HepG2 (cell line): Measurements from ENCODE around the gene KLHL11. TPM values are rescaled to one million over a fixed set of nuclear protein-coding genes. Genes with fewer than 3 reads are reported as not detected.

ENCODE experiments used
- ARNT2 ChIP-seq: sonication (generic); formaldehyde crosslinking; IDR thresholded peaks from 2 replicates; pipeline ENCODE4 v1.8.0; 2022; ENCODE audit warnings: mild to moderate bottlenecking, low read depth, missing genetic modification reagents, moderate library complexity
- CSRNP1 ChIP-seq: sonication (generic); formaldehyde crosslinking; IDR thresholded peaks from 2 replicates; pipeline ENCODE4 v1.8.1; 2023; ENCODE audit warnings: mild to moderate bottlenecking, missing genetic modification reagents
- DMAP1 ChIP-seq: IDR thresholded peaks from 2 replicates; pipeline ENCODE4 v1.6.1; 2016
- EEA1 ChIP-seq: sonication (generic); formaldehyde crosslinking; IDR thresholded peaks from 2 replicates; pipeline ENCODE4 v1.5.1; 2020; ENCODE audit warnings: mild to moderate bottlenecking, missing genetic modification reagents, borderline replicate concordance
- MYC ChIP-seq: sonication (generic); formaldehyde crosslinking; IDR thresholded peaks from 2 replicates; pipeline ENCODE4 v1.9.0; 2021; ENCODE audit warnings: missing genetic modification reagents, borderline replicate concordance
- SP4 ChIP-seq: sonication (generic); formaldehyde crosslinking; IDR thresholded peaks from 2 replicates; pipeline ENCODE4 v1.8.1; 2023; ENCODE audit warnings: mild to moderate bottlenecking, missing genetic modification reagents
- ZFX ChIP-seq: sonication (generic); formaldehyde crosslinking; IDR thresholded peaks from 2 replicates; pipeline ENCODE4 v1.4.0; 2020; ENCODE audit warnings: mild to moderate bottlenecking, low read depth, missing genetic modification reagents, moderate library complexity
- ZNF20 ChIP-seq: sonication (generic); formaldehyde crosslinking; IDR thresholded peaks from 2 replicates; pipeline ENCODE4 v1.4.0; 2020; ENCODE audit warnings: mild to moderate bottlenecking, moderate library complexity, missing genetic modification reagents
- ZNF234 ChIP-seq: sonication (generic); formaldehyde crosslinking; conservative IDR thresholded peaks from 2 replicates; pipeline ENCODE4 v1.5.1; 2020; ENCODE audit warnings: mild to moderate bottlenecking, missing genetic modification reagents
- ZNF362 ChIP-seq: sonication (generic); formaldehyde crosslinking; IDR thresholded peaks from 2 replicates; pipeline ENCODE4 v1.4.0; 2020; ENCODE audit warnings: missing genetic modification reagents, mild to moderate bottlenecking, borderline replicate concordance
- ZNF605 ChIP-seq: sonication (generic); formaldehyde crosslinking; IDR thresholded peaks from 2 replicates; pipeline ENCODE4 v1.8.0; 2022; ENCODE audit warnings: mild to moderate bottlenecking, missing genetic modification reagents
- ZSCAN9 ChIP-seq: IDR thresholded peaks from 2 replicates; pipeline ENCODE4 v1.6.1; 2016; ENCODE audit warnings: borderline replicate concordance
- polyA plus RNA-seq, 8 experiments: library from polyadenylated mRNA; depleted of rRNA in 3 of 8; stranded (reverse) in 7 of 8; unstranded in 1 of 8; fragments of >200 nt; fragmentation: Illumina TruSeq in 4 of 8; extraction: Trizol in 4 of 8; gene quantifications; 2 replicates each; pipeline versions ENCODE4 v1.2.1 to v1.2.3, GENCODE V29; 2011 to 2016; ENCODE audit warnings: low read depth in 4 of 8, missing spikeins in 1 of 8, mixed read lengths in 1 of 8; ENCODE audit not compliant: insufficient read depth in 1 of 8
- total RNA-seq, 5 experiments: library from RNA; depleted of rRNA; stranded (reverse); fragments of >200 nt; fragmentation: Illumina TruSeq; extraction: Trizol; gene quantifications; 2 replicates each; pipeline ENCODE4 v1.2.3, GENCODE V29; 2016; ENCODE audit warnings: low read depth in 1 of 5
- TF ChIP-seq, protein P1 (sequence below): sonication (generic); formaldehyde crosslinking; IDR thresholded peaks from 2 replicates; pipeline ENCODE4 v1.5.1; 2020; ENCODE audit warnings: mild to moderate bottlenecking, missing genetic modification reagents, moderate library complexity
- TF ChIP-seq, protein P2 (sequence below), 2 experiments: sonication (generic) in 1 of 2; formaldehyde crosslinking in 1 of 2; IDR thresholded peaks; 2 replicates each; pipeline versions ENCODE4 v1.4.0 to v1.6.1; 2018 to 2020; ENCODE audit warnings: missing genetic modification reagents in 2 of 2, borderline replicate concordance in 1 of 2, low read depth in 1 of 2, mild to moderate bottlenecking in 1 of 2, missing biosample characterization in 1 of 2
- TF ChIP-seq, protein P3 (sequence below): sonication (generic); formaldehyde crosslinking; conservative IDR thresholded peaks from 2 replicates; pipeline ENCODE4 v1.4.0; 2020; ENCODE audit warnings: missing genetic modification reagents

KLHL11 gene
- total and polyA plus RNA-seq, 2 of the 13 experiments (the other 11 are each of a cell fraction or from before 2014, with no cell fraction given), result 7.7 to 27.5 TPM

DNA sequence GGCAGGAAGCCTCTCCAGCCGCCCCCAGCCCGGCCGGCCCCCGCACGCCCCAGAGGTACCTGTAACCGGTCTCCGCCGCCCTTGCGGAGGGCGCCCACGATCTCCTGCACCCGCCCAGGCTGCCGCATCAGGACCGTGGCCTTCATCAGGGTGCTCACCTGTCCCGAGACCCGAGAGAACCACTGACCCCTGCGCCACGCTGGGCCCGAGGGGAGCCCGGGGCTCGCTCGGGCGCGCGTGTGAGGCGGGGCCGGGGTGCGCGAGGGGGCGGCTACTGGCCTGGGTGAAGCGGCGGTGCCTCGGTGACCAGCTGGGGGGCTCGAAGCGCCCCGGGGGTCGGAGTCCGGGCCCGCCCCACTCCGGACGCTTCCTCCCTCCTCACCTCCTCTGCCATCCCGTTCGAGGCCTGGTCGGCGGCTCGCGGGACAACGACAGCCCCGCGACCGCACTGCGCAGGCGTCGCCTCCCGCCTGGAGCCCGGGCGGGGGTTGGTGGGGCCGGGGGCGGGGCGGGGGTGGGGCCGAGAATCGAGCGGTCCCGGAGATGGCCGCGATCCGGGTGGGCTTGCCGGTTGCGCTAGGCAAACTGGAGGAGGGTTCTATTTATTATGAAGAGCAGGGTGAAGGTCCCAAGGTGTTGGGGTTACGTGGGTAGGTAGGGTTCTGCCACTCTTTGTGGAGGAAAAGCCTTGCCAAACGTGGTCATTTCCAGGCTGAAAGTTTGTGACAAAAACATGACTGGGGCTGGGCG lies 29.2 kb downstream of the KLHL11 start, which contains the start of gene NT5C3B (continued):
- TF ChIP-seq, protein P1, sequence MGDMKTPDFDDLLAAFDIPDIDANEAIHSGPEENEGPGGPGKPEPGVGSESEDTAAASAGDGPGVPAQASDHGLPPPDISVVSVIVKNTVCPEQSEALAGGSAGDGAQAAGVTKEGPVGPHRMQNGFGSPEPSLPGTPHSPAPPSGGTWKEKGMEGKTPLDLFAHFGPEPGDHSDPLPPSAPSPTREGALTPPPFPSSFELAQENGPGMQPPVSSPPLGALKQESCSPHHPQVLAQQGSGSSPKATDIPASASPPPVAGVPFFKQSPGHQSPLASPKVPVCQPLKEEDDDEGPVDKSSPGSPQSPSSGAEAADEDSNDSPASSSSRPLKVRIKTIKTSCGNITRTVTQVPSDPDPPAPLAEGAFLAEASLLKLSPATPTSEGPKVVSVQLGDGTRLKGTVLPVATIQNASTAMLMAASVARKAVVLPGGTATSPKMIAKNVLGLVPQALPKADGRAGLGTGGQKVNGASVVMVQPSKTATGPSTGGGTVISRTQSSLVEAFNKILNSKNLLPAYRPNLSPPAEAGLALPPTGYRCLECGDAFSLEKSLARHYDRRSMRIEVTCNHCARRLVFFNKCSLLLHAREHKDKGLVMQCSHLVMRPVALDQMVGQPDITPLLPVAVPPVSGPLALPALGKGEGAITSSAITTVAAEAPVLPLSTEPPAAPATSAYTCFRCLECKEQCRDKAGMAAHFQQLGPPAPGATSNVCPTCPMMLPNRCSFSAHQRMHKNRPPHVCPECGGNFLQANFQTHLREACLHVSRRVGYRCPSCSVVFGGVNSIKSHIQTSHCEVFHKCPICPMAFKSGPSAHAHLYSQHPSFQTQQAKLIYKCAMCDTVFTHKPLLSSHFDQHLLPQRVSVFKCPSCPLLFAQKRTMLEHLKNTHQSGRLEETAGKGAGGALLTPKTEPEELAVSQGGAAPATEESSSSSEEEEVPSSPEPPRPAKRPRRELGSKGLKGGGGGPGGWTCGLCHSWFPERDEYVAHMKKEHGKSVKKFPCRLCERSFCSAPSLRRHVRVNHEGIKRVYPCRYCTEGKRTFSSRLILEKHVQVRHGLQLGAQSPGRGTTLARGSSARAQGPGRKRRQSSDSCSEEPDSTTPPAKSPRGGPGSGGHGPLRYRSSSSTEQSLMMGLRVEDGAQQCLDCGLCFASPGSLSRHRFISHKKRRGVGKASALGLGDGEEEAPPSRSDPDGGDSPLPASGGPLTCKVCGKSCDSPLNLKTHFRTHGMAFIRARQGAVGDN (CRISPR knock-in tag), result peak; percentile 93
- TF ChIP-seq ZNF605 (CRISPR knock-in tag) (no peak), ZNF20 (CRISPR knock-in tag) (no peak), MYC (CRISPR knock-in tag) (peak; percentile 28; the same call in 1 of the 2 replicates), ZSCAN9 (peak; percentile 42; the same call in 1 of the 2 replicates), ZFX (CRISPR knock-in tag) (peak; percentile 94), SP4 (CRISPR knock-in tag) (peak; percentile 20; the same call in 1 of the 2 replicates), CSRNP1 (CRISPR knock-in tag) (no peak), DMAP1 (CRISPR knock-in tag) (peak; percentile 52), ARNT2 (CRISPR knock-in tag) (peak; percentile 52; the same call in 1 of the 2 replicates), ZNF362 (0 out of 2 replicates have a peak, but pooled peaks have one; percentile 38), EEA1 (CRISPR knock-in tag) (peak; percentile 79), ZNF234 (0 out of 2 replicates have a peak, but pooled peaks have one; percentile 44)
- TF ChIP-seq, protein P2, sequence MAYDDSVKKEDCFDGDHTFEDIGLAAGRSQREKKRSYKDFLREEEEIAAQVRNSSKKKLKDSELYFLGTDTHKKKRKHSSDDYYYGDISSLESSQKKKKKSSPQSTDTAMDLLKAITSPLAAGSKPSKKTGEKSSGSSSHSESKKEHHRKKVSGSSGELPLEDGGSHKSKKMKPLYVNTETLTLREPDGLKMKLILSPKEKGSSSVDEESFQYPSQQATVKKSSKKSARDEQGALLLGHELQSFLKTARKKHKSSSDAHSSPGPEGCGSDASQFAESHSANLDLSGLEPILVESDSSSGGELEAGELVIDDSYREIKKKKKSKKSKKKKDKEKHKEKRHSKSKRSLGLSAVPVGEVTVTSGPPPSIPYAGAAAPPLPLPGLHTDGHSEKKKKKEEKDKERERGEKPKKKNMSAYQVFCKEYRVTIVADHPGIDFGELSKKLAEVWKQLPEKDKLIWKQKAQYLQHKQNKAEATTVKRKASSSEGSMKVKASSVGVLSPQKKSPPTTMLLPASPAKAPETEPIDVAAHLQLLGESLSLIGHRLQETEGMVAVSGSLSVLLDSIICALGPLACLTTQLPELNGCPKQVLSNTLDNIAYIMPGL (CRISPR knock-in tag; IDR thresholded peaks at IDR 0.05; ENCODE audit: borderline replicate concordance in 1 of 2, low read depth in 1 of 2), result peak in 1 of 2 experiments; percentile 82; a peak in 2 of 4 replicates
- TF ChIP-seq, protein P3, sequence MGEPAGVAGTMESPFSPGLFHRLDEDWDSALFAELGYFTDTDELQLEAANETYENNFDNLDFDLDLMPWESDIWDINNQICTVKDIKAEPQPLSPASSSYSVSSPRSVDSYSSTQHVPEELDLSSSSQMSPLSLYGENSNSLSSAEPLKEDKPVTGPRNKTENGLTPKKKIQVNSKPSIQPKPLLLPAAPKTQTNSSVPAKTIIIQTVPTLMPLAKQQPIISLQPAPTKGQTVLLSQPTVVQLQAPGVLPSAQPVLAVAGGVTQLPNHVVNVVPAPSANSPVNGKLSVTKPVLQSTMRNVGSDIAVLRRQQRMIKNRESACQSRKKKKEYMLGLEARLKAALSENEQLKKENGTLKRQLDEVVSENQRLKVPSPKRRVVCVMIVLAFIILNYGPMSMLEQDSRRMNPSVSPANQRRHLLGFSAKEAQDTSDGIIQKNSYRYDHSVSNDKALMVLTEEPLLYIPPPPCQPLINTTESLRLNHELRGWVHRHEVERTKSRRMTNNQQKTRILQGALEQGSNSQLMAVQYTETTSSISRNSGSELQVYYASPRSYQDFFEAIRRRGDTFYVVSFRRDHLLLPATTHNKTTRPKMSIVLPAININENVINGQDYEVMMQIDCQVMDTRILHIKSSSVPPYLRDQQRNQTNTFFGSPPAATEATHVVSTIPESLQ, result no peak
